HG02798 (cell line): ENCODE measurements around the gene ANXA7.

ENCODE experiments used
- ATAC-seq: cut with Tn5 transposase; IDR thresholded peaks from one replicate; pipeline ENCODE4 v1.9.1; 2021; ENCODE audit warnings: mild to moderate bottlenecking; ENCODE audit not compliant: unreplicated experiment, poor library complexity

Gene ANXA7

GRCh38 chr10:73413528-73414229 is at the start of gene ANXA7:
Gene ANXA7, minus strand, starts transcription at chr10:73414058. Its CDS starts 13,202 bp downstream, at chr10:73400856.
- peak; percentile 93 for ATAC-seq

GRCh38 chr10:73460897-73461296 is 47.0 kb upstream of the ANXA7 start:
- ATAC-seq, result no peak

- no peak for ATAC-seq
These were observed 45.9 kb upstream of the ANXA7 start for GRCh38 chr10:73459683-73460314.

GRCh38 chr10:73456187-73456890 is 42.5 kb upstream of the ANXA7 start:
- ATAC-seq, result no peak

- ATAC-seq, result no peak
These were observed 35.3 kb upstream of the ANXA7 start for GRCh38 chr10:73449113-73449512.

GRCh38 chr10:73448384-73448783 is 34.5 kb upstream of the ANXA7 start:
- no peak for ATAC-seq

GRCh38 chr10:73446926-73447325 is 33.1 kb upstream of the ANXA7 start:
- ATAC-seq, result no peak

- no peak for ATAC-seq
These were observed 30.6 kb upstream of the ANXA7 start for GRCh38 chr10:73444457-73444856.

GRCh38 chr10:73439605-73440312 is 25.9 kb upstream of the ANXA7 start:
- ATAC-seq, result no peak

GRCh38 chr10:73439055-73439454 is 25.2 kb upstream of the ANXA7 start:
- no peak for ATAC-seq

- no peak for ATAC-seq
These were observed 19.6 kb upstream of the ANXA7 start, which contains the start of gene MSS51 for GRCh38 chr10:73433538-73433867. Gene MSS51, minus strand, starts transcription at chr10:73433561. Its CDS starts 5,277 bp downstream, at chr10:73428284.

- ATAC-seq, result no peak
These were observed 19.0 kb upstream of the ANXA7 start for GRCh38 chr10:73432646-73433537.

GRCh38 chr10:73426318-73426717 is 12.5 kb upstream of the ANXA7 start:
- no peak for ATAC-seq

GRCh38 chr10:73424478-73424877 is 10.6 kb upstream of the ANXA7 start:
- ATAC-seq, result no peak

- ATAC-seq, result no peak
These were observed 9.5 kb upstream of the ANXA7 start for GRCh38 chr10:73423309-73423708.

GRCh38 chr10:73416571-73416970 is 2.7 kb upstream of the ANXA7 start:
- no peak for ATAC-seq

GRCh38 chr10:73414230-73414945 is 530 bp upstream of the ANXA7 start:
- ATAC-seq, result peak; percentile 27

GRCh38 chr10:73413108-73413527 is 740 bp downstream of the ANXA7 start:
- ATAC-seq, result peak; percentile 25

- no peak for ATAC-seq
These were observed 3.0 kb downstream of the ANXA7 start for GRCh38 chr10:73410897-73411296.
